K562 (cell line): ENCODE data around the gene TBC1D1.

Experiments
- EP300 ChIP-seq: IDR thresholded peaks from 2 replicates; pipeline ENCODE4 v1.6.1; 2012; ENCODE audit warnings: low read length, improper control_type of control experiment
- ESRRA ChIP-seq: fragments of 450-650 bp; IDR thresholded peaks from 2 replicates; pipeline ENCODE4 v1.6.1; 2014; ENCODE audit warnings: low read depth, mild to moderate bottlenecking, moderate library complexity, borderline replicate concordance
- FOXK1 ChIP-seq: sonication (generic); formaldehyde crosslinking; IDR thresholded peaks from 2 replicates; pipeline ENCODE4 v1.8.0; 2022; ENCODE audit warnings: missing genetic modification reagents, mild to moderate bottlenecking, borderline replicate concordance
- POLR2G ChIP-seq: fragments of 200-400 bp; formaldehyde crosslinking; IDR thresholded peaks from 2 replicates; pipeline ENCODE4 v1.6.1; 2017; ENCODE audit warnings: low read depth, mild to moderate bottlenecking, antibody characterized with exemption, low read length, moderate library complexity
- SRSF7 ChIP-seq: fragments of 200-400 bp; formaldehyde crosslinking; optimal IDR thresholded peaks from 2 replicates; pipeline ENCODE3; 2017; ENCODE audit warnings: mild to moderate bottlenecking, low read depth, low read length
- ZMIZ1 ChIP-seq, 2 experiments: fragments of 150-350 bp in 1 of 2; IDR thresholded peaks; 2 replicates each; pipeline ENCODE4 v1.6.1; 2012 to 2016; ENCODE audit warnings: low read depth in 2 of 2, low read length in 2 of 2, mild to moderate bottlenecking in 1 of 2, moderate library complexity in 1 of 2
- ZNF121 ChIP-seq: sonication (generic); formaldehyde crosslinking; conservative IDR thresholded peaks from 2 replicates; pipeline ENCODE4 v1.8.0; 2022; ENCODE audit warnings: missing genetic modification reagents
- ZNF551 ChIP-seq: fragments of 250-450 bp; sonication (Bioruptor Pico); IDR thresholded peaks from 2 replicates; pipeline ENCODE4 v1.5.0; 2021; ENCODE audit warnings: mild to moderate bottlenecking, moderate library complexity

- TF ChIP-seq ESRRA: no peak
- no peak for TF ChIP-seq SRSF7
- TF ChIP-seq ZMIZ1 (IDR thresholded peaks at IDR 0.05; ENCODE audit: low read depth in 2 of 2, low read length in 2 of 2): no peak
- TF ChIP-seq FOXK1 (CRISPR knock-in tag): no peak
- no peak for TF ChIP-seq EP300
- TF ChIP-seq POLR2G: no peak
- TF ChIP-seq ZNF121 (CRISPR knock-in tag): no peak
- TF ChIP-seq ZNF551: no peak
Observed at GRCh38 chr4:38145741-38146140, 254.9 kb downstream of the TBC1D1 start.
